ENCODE measurements around the gene GPR132. TPM values are rescaled to one million over a fixed set of nuclear protein-coding genes. Genes with fewer than 3 reads are reported as not detected.
A peak's percentile ranks its signal among the peaks of the same experiment; 100 is the strongest.

The GPR132 gene
- total and polyA plus RNA-seq, 9 of the 15 experiments (the other 6 are each of a cell fraction or from before 2014, with no cell fraction given), result 0.01 to 1.1 (median 0.25) TPM; not detected in 1

GRCh38 chr14:105045710-105046326, 19.4 kb downstream of the GPR132 start (continued):
- TF ChIP-seq, protein P1, sequence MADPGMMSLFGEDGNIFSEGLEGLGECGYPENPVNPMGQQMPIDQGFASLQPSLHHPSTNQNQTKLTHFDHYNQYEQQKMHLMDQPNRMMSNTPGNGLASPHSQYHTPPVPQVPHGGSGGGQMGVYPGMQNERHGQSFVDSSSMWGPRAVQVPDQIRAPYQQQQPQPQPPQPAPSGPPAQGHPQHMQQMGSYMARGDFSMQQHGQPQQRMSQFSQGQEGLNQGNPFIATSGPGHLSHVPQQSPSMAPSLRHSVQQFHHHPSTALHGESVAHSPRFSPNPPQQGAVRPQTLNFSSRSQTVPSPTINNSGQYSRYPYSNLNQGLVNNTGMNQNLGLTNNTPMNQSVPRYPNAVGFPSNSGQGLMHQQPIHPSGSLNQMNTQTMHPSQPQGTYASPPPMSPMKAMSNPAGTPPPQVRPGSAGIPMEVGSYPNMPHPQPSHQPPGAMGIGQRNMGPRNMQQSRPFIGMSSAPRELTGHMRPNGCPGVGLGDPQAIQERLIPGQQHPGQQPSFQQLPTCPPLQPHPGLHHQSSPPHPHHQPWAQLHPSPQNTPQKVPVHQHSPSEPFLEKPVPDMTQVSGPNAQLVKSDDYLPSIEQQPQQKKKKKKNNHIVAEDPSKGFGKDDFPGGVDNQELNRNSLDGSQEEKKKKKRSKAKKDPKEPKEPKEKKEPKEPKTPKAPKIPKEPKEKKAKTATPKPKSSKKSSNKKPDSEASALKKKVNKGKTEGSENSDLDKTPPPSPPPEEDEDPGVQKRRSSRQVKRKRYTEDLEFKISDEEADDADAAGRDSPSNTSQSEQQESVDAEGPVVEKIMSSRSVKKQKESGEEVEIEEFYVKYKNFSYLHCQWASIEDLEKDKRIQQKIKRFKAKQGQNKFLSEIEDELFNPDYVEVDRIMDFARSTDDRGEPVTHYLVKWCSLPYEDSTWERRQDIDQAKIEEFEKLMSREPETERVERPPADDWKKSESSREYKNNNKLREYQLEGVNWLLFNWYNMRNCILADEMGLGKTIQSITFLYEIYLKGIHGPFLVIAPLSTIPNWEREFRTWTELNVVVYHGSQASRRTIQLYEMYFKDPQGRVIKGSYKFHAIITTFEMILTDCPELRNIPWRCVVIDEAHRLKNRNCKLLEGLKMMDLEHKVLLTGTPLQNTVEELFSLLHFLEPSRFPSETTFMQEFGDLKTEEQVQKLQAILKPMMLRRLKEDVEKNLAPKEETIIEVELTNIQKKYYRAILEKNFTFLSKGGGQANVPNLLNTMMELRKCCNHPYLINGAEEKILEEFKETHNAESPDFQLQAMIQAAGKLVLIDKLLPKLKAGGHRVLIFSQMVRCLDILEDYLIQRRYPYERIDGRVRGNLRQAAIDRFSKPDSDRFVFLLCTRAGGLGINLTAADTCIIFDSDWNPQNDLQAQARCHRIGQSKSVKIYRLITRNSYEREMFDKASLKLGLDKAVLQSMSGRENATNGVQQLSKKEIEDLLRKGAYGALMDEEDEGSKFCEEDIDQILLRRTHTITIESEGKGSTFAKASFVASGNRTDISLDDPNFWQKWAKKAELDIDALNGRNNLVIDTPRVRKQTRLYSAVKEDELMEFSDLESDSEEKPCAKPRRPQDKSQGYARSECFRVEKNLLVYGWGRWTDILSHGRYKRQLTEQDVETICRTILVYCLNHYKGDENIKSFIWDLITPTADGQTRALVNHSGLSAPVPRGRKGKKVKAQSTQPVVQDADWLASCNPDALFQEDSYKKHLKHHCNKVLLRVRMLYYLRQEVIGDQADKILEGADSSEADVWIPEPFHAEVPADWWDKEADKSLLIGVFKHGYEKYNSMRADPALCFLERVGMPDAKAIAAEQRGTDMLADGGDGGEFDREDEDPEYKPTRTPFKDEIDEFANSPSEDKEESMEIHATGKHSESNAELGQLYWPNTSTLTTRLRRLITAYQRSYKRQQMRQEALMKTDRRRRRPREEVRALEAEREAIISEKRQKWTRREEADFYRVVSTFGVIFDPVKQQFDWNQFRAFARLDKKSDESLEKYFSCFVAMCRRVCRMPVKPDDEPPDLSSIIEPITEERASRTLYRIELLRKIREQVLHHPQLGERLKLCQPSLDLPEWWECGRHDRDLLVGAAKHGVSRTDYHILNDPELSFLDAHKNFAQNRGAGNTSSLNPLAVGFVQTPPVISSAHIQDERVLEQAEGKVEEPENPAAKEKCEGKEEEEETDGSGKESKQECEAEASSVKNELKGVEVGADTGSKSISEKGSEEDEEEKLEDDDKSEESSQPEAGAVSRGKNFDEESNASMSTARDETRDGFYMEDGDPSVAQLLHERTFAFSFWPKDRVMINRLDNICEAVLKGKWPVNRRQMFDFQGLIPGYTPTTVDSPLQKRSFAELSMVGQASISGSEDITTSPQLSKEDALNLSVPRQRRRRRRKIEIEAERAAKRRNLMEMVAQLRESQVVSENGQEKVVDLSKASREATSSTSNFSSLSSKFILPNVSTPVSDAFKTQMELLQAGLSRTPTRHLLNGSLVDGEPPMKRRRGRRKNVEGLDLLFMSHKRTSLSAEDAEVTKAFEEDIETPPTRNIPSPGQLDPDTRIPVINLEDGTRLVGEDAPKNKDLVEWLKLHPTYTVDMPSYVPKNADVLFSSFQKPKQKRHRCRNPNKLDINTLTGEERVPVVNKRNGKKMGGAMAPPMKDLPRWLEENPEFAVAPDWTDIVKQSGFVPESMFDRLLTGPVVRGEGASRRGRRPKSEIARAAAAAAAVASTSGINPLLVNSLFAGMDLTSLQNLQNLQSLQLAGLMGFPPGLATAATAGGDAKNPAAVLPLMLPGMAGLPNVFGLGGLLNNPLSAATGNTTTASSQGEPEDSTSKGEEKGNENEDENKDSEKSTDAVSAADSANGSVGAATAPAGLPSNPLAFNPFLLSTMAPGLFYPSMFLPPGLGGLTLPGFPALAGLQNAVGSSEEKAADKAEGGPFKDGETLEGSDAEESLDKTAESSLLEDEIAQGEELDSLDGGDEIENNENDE (IDR thresholded peaks at IDR 0.05; ENCODE audit: low read depth, low read length), result no peak
- no peak for TF ChIP-seq SNRNP70 (optimal IDR thresholded peaks at IDR 0.05; ENCODE audit: low read depth, low read length)
- no peak for TF ChIP-seq ZNF217 (CRISPR knock-in tag; IDR thresholded peaks at IDR 0.05)
- TF ChIP-seq ZNF282 (CRISPR knock-in tag; IDR thresholded peaks at IDR 0.05), result no peak
- TF ChIP-seq PKNOX1 (IDR thresholded peaks at IDR 0.05), result no peak
- TF ChIP-seq ZBED1 (IDR thresholded peaks at IDR 0.05), result no peak
- TF ChIP-seq MYC (IDR thresholded peaks at IDR 0.05; ENCODE audit: low read depth, low read length), result peak; percentile 55
- TF ChIP-seq MYC (CRISPR knock-in tag; IDR thresholded peaks at IDR 0.05; ENCODE audit: borderline replicate concordance, low read depth), result no peak
- no peak for TF ChIP-seq RUNX1 (IDR thresholded peaks at IDR 0.05; ENCODE audit: low read depth)
- no peak for TF ChIP-seq KLF16 (IDR thresholded peaks at IDR 0.05)
- no peak for TF ChIP-seq ZNF445 (CRISPR knock-in tag; IDR thresholded peaks at IDR 0.05; ENCODE audit: low read depth)
- no peak for TF ChIP-seq ETV6 (IDR thresholded peaks at IDR 0.05; ENCODE audit: borderline replicate concordance in 1 of 2, low read depth in 2 of 2, low read length in 1 of 2)
- TF ChIP-seq ETV6 (CRISPR knock-in tag; IDR thresholded peaks at IDR 0.05; ENCODE audit: borderline replicate concordance), result no peak
- no peak for TF ChIP-seq MECOM (CRISPR knock-in tag; IDR thresholded peaks at IDR 0.05)
- no peak for TF ChIP-seq CEBPB (tag; IDR thresholded peaks at IDR 0.05)
- TF ChIP-seq CTBP1 (IDR thresholded peaks at IDR 0.05; ENCODE audit: borderline replicate concordance), result peak; percentile 93

Data from K562 (cell line).